Measurements from ENCODE around the gene ZRANB1.

DNA sequence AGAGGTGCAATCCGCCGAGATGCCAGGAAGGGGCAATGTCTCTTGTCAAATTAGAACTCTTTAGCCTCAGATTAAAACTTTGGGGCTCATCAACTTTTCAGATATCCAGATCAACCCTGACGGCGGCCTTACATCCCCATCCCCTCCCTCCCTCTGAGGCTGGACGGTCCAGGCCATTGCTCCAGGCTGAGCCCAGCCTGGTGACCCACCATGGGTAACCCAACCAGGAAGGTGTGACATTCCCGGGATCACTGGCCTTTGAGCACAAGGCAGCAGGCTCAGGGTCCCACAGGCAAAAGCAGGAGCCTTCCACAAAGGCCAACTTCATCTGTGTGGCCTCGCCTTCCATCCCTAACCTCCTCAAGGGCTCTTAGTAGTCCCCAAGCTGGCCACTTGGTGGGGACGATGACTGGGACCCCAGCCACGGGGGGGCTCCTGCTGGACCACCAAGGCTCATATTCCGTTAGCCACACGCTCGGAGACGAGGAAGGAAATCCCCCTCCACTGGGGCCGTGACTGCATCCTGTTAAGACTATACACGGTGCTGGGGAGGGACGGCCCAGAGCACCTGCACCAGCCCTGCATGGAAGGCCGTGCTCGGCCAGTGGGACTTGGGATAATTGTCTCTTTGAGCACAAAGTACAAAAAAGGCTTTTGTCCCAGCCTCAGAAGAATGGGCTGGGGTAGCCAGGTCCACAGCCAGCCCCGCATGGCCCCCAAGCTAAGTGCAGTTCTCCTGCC lies 62.8 kb downstream of the ZRANB1 start:
- TF ChIP-seq, protein P1, sequence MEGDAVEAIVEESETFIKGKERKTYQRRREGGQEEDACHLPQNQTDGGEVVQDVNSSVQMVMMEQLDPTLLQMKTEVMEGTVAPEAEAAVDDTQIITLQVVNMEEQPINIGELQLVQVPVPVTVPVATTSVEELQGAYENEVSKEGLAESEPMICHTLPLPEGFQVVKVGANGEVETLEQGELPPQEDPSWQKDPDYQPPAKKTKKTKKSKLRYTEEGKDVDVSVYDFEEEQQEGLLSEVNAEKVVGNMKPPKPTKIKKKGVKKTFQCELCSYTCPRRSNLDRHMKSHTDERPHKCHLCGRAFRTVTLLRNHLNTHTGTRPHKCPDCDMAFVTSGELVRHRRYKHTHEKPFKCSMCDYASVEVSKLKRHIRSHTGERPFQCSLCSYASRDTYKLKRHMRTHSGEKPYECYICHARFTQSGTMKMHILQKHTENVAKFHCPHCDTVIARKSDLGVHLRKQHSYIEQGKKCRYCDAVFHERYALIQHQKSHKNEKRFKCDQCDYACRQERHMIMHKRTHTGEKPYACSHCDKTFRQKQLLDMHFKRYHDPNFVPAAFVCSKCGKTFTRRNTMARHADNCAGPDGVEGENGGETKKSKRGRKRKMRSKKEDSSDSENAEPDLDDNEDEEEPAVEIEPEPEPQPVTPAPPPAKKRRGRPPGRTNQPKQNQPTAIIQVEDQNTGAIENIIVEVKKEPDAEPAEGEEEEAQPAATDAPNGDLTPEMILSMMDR (conservative IDR thresholded peaks at IDR 0.05; ENCODE audit: low read depth, low read length), result no peak
- no peak for TF ChIP-seq EZH2 (IDR thresholded peaks at IDR 0.05; ENCODE audit: borderline replicate concordance, low read depth, low read length, poor library complexity, severe bottlenecking)

Data from A673 (cell line).